ENCODE results near the gene LRRFIP1.
"Not testable (repeated sequence)": the region's sequence is repeated elsewhere in the genome, so short reads cannot be mapped to it uniquely, and the experiment has no call there.

The LRRFIP1 gene

DNA sequence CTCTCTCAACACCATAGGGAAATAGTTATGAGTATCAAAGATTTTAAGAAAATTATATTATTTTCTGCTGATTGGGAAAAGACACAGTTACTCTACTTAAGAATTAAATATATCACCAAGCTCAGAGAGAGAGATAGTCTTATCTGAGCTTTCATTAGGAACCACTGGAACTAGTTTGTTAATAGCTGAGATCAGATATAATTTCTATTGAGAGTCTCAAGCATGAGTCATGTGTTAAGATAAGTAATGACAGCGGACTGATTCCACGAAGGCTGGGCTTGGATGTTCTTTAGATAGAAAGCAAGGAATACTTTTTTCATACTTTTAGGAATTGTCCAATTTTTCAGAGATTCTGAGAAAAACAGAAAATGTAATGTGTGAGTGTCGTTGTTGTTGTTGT lies 126.8 kb downstream of the LRRFIP1 start:
- DNase-seq = no peak

DNA sequence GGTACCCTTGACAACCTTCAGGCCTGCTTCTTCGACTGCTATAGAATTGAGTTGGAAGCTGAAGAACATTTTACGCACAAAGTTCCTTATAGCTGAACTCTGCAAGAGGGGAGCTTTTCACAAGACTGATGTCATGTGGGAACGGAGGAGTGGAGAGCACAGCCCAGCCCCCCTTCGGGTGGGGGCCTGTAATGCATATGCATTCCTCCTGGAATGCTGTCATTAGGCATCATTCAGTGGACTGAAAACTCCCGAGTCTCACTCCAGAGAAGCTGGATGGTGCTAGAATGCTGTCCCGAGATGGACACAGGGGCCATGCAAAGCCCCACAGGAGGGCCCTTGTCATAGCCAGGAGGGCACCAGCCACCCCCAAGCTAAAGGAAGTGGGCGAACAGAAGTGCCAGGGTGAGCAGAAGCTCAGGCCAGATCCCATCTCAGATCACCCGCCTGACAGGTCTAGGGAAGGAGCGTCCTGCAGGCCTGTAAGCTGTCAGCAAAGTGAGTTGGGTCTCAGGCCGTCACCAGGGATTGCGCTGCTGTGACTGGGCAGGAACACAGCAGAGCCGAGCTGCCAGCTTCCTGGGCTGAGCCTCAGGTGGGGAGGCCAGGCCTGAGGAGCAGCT lies 127.3 kb downstream of the LRRFIP1 start:
- DNase-seq = no peak

DNA sequence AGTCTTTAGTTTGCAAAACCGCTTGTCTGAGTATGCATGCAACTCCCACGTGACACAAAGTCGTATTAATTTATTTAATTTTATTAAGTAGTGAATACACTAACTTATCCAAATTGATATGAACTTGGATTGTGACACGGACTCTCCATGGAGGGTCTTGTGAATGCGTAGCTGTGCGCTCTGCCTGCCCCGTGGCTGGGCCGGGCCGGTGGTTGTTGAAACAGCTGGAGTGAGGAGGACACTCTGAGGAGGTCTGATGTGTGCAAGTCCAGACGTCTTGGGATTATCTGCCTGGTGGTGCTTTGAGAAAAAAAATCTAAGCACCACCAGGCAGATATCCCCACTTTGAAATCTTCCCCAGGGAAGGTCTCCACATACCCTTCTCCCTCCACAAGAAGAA lies 130.2 kb downstream of the LRRFIP1 start:
- DNase-seq = no peak

DNA sequence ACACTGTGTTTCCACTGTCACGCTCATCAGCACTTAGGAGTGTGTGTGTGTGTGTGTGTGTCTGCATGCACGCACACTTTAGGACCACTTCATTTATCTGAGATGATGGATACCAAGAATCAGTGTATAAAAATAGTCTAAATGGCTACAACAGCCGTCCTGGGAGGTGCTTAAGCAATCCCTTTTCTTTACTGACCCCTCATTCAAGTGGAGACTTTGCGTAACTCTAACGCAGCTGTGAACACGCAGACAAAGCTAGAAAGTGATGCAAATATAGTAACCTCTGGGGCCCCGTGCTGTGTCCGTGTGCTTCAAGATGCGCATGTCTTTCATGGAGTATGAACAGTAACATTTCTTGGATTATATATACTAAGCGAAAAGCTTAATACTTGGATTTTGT lies 130.8 kb downstream of the LRRFIP1 start:
- DNase-seq = no peak

DNA sequence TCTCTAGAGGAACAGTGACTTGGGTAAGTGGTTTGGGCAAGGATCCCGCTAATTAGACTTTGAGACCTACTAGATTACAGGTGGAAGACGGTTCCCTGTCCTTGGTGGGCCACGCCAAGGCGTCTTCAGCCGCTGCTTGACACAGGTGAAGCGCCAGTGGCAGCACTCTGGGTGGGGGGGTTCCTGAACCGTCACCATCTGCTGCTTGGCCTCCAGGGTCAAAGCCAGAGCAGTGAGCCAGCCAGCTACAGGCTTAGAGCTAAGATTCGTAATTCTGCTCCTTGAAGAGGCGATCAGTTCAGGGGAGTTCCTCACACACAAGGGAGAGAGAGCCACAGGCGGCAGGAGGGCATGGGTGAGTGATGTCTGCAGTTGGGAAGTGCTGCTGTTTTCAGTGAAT lies 131.8 kb downstream of the LRRFIP1 start:
- DNase-seq = no peak

DNA sequence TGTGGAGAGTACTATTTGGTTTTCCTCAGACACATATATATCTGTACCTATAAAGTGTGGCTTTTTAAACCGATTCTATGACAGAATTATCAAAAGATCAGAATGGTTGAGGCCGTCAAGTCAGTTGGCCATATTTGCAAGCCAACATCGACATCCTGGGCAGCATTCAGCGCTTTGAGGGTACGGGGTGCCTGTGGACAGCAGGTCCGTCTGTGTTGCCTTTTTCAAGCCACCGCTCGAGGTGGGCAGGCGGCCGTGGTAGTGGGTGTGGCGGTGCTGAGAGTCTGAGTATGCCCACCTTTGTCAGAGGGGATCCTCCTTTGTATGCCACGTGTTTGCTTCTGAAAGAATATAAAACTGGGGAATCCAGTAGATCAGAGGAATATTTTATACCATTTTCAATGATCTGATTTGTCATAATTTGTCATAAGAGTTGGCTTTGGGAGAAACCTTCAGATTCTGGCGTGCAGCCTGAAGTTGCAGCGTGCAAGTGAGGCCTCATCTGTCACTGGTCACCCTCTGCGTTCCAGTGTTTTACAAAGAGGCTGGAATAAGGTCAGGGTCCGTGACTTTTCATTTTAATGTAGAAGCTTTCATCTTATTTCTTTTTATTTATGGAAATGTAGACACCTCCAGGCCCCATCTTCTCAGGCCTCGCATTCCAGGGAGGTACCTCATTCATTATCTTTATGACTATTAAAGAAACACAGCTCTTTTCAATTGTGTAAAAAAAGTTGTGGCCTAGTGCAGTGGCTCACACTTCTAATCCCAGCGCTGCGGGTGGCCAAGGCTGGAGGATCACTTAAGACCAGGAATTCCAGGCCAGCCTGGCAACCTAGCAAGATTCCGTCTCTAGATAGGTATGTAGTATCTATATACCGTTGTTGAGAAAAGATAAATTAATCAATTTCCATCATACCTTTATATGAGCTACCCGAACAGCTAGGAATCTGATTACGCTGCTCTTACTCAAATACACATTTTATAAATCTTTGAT lies 133.4 kb downstream of the LRRFIP1 start:
- no peak for DNase-seq

DNA sequence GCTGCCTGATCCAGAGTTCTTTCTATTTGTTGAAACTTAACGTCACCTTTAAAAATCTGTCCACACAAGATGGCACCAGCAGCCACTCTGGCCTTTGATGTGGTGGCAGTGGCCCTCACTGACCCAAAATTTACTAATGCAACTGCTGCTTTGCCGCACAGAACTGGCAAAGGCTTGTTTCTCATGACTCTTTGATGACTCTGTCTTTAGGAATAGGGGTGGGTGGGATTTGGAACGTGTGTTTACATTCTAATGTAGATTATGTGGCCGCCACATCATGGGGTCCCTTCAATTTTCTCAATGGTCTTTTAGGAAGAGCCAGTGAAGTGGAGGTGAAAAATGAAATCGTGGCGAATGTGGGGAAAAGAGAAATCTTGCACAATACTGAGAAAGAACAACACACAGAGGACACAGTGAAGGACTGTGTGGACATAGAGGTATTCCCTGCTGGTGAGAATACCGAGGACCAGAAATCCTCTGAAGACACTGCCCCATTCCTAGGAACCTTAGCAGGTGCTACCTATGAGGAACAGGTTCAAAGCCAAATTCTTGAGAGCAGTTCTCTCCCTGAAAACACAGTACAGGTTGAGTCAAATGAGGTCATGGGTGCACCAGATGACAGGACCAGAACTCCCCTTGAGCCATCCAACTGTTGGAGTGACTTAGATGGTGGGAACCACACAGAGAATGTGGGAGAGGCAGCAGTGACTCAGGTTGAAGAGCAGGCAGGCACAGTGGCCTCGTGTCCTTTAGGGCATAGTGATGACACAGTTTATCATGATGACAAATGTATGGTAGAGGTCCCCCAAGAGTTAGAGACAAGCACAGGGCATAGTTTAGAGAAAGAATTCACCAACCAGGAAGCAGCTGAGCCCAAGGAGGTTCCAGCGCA lies 135.2 kb downstream of the LRRFIP1 start:
- DNase-seq = not testable (repeated sequence)

DNA sequence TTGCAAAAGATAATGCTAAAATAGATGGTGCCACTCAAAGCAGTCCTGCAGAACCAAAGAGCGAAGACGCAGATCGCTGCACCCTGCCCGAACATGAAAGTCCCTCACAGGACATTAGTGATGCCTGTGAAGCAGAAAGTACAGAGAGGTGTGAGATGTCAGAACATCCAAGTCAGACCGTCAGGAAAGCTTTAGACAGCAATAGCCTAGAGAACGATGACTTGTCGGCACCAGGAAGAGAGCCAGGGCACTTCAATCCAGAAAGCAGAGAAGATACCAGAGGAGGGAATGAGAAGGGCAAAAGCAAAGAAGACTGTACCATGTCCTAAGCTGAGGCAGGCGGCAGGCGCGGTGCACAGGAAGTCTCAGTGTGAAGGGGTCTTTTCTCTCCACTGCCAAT lies 136.4 kb downstream of the LRRFIP1 start:
- DNase-seq = no peak

DNA sequence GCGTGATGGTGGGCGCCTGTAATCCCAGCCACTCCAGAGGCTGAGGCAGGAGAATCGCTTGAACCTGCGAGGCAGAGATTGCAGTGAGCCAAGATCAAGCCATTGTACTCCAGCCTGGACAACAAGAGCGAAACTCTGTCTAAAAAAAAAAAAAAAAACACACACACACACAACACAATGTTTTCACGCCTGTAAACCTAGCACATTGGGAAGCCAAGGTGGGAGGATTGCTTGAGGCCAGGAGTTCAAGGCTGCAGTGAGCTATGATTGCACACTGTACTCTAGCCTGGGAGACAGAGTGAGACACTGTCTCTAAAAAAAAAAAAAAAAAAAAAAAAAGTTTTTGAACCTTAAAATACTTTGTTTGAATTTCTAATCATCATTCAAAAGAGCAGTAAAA lies 137.7 kb downstream of the LRRFIP1 start:
- not testable (repeated sequence) for DNase-seq

DNA sequence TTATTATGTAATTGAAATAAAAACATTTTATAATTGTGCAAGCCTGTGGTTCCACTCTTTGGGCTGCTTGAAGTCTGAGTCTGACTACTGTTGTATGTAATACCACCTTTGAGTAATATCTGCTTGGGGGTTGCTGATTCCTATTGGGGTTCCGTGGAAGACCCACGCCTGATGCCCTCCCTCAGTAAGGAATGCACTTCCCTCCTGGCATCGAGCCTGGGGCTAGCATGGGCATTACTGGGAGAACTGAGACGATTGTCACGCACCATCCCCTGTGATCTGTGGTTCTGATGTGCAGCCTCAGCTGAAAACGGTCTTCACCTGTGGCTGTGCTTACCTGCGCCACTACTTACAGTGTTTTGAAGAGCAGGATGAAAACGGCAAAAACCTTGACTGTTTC lies 138.5 kb downstream of the LRRFIP1 start:
- DNase-seq = no peak

DNA sequence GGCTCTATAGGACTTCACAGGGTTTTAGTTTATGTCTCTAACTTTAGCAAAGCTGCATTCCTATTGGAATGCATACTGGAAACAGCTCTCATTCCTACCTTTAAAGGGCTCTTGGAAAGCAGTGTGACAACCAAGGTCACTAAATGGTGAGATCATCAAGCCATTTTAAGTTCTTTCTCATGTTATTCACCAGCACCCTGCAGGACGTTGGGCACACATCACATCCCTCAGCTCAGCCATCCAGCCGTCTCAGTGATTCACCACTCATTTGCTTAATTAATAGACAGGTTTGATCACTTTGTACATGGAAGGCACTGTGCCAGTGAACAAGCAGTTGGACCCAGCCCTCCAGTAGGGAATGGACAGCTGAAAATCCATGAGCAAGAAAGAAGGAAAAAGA lies 139.0 kb downstream of the LRRFIP1 start:
- no peak for DNase-seq

DNA sequence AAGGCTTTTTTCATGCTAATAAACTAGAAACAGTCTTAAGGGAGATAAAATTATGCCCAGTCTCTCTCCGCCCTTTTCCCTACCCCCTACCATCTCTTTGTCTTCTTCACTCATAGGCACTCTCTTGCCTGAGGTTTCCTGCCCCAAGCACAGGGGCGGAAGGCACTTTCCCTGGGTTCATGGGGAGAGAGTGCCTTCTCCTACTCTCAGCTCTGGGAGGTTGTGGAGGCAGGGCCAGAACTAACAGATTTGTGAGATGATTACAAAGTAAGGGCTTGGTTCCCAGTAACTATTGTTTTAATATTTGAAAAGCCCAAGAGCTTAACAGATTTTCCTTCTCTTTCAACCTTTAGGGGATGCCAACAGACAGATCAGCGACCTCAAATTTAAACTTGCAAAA lies 145.1 kb downstream of the LRRFIP1 start:
- DNase-seq = no peak

DNA sequence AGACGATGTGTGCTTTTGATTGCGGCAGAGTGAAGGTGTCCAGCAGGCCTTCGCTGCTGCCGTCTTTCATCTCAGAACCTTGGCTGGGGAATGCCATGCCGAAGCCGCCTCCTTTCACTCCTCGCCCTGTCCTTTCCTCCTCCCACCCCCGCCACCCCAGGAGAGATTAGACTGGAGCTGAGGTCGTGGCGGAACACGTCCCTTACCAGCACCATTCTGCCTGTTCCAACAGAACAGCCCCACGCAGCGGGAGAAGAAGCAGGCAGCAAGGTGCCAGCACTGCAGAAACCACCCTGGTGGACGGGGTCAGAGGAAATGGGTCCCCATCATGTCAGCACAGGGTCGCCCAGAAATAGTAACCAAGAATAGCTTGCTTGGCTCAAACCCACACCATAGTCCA lies 146.4 kb downstream of the LRRFIP1 start:
- no peak for DNase-seq

DNA sequence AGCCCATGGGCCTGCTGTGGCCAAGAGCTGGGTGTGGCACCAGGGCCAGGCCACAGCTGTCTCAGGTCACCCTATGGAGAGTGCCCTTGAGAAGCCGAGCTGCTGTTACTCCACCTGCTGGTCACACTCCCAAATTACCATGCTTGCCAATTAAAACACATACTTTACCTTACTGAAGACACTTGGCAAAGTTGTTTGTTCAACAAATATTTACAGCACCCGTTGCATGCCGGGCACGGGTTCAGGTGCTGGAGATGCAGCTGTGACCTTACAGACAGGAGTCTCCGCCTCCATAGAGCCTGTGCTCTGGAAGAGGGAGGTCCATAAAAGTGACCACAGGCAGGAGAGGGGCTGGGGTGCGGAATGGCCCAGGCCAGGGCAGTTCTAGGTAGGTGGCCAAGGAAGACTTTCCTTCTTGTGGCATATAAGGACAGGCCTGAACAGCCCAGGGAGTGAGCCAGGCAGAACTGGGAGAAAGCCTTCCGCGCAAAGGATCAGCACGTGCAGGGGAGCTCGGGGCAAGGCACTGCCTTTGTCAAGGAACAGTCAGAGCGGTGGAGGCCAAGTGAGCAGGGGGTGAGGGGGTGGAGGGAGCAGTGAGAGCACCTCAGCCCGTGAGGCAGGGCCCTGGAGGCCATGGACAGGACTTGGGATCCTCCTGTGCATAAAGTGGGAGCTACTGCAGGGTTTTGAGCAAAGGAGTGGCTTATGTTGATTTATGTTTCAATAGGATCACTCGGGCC lies 147.6 kb downstream of the LRRFIP1 start:
- DNase-seq = no peak

DNA sequence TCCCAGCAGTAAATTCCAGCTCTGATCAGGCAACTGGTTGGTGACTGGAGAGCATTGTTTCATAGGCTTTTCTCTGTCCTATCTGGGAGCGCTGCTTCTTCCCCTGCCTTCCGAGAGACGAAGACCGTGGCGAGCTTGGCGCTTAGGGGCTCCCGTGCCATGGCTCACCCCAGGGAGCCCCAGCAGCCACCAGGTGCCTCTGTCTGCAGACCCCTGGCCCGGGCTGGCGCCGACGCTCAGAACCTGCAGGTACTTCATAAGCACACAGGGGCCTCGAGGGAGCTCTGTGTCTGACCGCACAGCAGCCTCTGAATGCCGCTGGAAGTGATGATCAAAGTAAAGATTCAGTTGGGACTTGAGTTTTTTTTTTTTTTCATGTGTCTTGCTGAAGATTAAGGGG lies 152.1 kb downstream of the LRRFIP1 start:
- no peak for DNase-seq

DNA sequence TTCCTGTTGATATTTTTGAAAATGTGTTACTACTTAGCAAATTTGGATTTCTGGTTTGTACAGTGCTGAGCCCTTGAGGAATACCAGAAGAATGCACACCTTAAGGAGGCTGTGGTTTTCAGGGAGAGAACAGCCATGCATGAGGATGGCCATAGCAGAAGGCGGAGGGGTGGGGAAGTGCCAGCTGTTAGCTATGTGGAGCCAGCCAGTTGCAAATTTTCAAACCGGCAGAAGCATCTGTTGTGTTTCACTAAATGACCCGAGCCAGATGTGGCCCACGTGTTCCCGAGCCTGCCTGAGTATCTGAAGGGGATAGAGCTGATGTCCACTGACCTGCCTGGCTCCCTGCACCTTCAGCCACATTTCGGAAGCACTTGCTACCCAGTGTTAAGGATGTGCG lies 154.8 kb downstream of the LRRFIP1 start:
- no peak for DNase-seq

DNA sequence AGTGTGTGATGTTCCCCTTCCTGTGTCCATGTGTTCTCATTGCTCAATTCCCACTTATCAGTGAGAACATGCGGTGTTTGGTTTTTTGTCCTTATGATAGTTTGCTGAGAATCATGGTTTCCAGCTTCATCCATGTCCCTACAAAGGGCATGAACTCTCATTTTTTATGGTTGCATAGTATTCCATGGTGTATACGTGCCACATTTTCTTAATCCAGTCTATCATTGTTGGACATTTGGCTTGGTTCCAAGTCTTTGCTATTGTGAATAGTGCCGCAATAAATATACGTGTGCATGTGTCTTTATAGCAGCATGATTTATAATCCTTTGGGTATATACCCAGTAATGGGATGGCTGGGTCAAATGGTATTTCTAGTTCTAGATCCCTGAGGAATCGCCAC lies 156.3 kb downstream of the LRRFIP1 start:
- DNase-seq = not testable (repeated sequence)

DNA sequence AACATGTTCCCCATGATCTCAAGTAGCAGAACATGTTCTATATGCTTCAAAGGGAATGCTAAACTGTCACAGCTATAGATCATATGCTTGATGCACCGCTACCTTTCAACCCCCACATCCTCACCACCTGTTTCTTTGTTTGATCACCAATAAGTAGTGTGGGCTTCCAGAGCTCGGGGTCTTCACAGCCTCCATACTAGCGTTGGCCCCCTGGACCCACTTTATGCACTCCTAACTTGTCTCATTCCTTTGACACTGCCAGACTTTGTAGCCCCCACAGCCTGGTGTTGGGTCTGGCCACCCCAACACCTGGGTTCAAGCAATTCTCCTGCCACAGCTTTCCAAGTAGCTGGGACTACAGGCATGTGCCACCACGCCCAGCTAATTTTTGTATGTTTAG lies 159.5 kb downstream of the LRRFIP1 start:
- DNase-seq = no peak

DNA sequence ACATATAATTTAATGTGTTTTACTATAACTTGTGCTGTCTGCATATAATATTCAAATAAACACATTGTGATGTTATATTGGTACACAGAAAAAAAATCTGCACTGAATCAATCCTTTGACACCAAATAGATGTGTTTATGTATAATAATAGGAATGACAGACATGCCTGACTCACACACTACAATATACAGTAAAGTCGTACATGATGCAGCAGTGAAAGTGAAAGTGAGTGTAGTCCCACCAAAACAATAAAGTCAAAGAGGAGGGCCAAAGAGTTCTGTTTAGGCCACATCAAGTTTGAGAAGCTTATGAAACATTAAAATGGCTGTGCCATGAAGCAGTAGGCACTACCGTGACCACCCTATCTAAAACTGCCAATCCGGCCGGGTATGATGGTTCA lies 163.0 kb downstream of the LRRFIP1 start:
- no peak for DNase-seq

DNA sequence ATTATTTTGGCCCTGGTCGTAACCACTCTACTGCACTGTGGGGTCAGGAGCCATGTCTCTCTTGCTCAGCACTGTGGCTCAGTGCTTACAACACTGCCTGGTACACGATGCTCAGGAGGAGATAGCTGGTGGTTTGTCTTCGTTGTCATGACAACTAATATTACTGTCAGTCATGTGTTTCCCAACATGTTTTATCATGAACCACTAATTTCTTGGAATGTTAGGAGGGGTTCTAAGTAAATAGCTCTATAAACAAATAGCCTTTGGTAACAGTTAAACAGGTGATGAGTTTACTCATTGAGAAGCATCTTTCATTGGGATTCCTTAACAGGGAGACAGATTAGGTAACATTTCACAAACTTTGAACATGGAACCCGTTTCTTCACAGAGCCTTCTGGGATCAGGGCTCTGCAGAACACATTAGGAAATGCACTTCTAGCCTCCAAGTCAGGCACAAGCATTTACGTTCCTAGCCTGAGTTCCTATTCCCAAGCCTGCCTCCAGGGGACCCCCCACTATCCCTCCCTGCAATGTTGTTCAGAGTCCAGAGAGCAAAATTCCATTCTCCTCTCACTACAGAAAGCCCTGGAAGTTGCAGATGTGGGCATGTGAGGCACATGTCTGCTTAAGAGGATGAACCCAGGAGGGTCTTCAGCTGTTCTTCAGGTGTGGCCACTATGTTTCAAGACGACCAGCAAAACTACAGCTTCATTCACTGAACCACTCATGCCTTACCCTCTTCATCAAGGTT lies 164.8 kb downstream of the LRRFIP1 start:
- DNase-seq = no peak

DNA sequence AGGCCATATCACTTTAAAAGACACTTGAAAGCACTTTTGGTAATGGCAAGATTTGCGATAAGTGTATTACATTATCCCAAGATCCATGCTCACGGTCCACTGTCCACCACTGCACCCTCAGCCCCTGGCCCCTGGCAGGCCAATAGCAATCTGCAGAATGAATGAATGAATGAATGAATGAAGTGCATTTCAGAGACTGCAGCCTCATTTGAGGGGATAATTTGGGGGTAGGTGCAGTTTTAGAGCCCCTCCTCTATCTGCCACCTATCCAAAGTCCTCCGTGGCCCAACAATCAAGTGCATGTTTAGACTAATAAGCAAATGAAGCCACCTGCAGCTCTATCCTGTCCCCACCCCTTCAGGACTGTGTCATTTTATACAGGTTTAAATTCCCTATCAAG lies 169.9 kb downstream of the LRRFIP1 start:
- no peak for DNase-seq
